Adrenal gland (tissue), 5 donors: ENCODE data around the gene TRIM72.

Experiments
- POLR2A ChIP-seq, 2 donors: fragments of 450-650 bp; IDR thresholded peaks; one replicate each; pipeline ENCODE4 v1.6.1; 2017; ENCODE audit warnings: antibody characterized with exemption in 2 of 2, mild to moderate bottlenecking in 2 of 2, moderate library complexity in 1 of 2
- TF ChIP-seq, protein P1 (sequence below), 6 experiments: fragments of 450-650 bp in 4 of 6; fragments of 200-600 bp in 2 of 6; sonication (generic) in 1 of 6; IDR thresholded peaks; 1 replicate in 5 of 6; 2 replicates in 1 of 6; pipeline versions ENCODE4 v1.5.1 to v1.8.0; 2016 to 2021; ENCODE audit warnings: antibody characterized with exemption in 6 of 6, mild to moderate bottlenecking in 2 of 6, moderate library complexity in 1 of 6
- donor health status: DM: no; HTN: no; CAD: no.

GRCh38 chr16:31184888-31185287 is 29.0 kb upstream of the TRIM72 start:
- TF ChIP-seq, protein P1, sequence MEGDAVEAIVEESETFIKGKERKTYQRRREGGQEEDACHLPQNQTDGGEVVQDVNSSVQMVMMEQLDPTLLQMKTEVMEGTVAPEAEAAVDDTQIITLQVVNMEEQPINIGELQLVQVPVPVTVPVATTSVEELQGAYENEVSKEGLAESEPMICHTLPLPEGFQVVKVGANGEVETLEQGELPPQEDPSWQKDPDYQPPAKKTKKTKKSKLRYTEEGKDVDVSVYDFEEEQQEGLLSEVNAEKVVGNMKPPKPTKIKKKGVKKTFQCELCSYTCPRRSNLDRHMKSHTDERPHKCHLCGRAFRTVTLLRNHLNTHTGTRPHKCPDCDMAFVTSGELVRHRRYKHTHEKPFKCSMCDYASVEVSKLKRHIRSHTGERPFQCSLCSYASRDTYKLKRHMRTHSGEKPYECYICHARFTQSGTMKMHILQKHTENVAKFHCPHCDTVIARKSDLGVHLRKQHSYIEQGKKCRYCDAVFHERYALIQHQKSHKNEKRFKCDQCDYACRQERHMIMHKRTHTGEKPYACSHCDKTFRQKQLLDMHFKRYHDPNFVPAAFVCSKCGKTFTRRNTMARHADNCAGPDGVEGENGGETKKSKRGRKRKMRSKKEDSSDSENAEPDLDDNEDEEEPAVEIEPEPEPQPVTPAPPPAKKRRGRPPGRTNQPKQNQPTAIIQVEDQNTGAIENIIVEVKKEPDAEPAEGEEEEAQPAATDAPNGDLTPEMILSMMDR (IDR thresholded peaks at IDR 0.05) = no peak
- TF ChIP-seq POLR2A (IDR thresholded peaks at IDR 0.05) = no peak
